ENCODE results near the gene CCER1.

DNA sequence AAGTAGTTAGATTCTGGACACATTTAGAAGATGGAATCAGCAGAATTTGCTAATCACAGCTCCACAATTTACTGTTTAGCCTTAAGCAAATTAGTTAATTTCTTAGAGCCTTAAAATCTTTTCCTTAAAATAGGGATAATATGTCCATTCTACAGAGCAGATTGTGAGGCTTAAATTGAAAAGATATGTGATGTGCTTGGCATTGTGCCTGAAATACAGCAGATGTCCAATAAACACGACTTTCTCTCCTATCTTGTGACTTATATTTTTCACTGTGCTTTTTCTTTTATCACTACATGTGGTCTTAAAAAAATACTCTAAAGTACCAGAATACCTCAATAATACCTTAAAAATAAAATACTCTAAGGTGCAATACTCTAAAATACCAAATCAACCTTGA is 30.6 kb downstream of the CCER1 start:
- TF ChIP-seq, protein P1, sequence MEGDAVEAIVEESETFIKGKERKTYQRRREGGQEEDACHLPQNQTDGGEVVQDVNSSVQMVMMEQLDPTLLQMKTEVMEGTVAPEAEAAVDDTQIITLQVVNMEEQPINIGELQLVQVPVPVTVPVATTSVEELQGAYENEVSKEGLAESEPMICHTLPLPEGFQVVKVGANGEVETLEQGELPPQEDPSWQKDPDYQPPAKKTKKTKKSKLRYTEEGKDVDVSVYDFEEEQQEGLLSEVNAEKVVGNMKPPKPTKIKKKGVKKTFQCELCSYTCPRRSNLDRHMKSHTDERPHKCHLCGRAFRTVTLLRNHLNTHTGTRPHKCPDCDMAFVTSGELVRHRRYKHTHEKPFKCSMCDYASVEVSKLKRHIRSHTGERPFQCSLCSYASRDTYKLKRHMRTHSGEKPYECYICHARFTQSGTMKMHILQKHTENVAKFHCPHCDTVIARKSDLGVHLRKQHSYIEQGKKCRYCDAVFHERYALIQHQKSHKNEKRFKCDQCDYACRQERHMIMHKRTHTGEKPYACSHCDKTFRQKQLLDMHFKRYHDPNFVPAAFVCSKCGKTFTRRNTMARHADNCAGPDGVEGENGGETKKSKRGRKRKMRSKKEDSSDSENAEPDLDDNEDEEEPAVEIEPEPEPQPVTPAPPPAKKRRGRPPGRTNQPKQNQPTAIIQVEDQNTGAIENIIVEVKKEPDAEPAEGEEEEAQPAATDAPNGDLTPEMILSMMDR (conservative IDR thresholded peaks at IDR 0.05 in 1 of 2, IDR thresholded peaks at IDR 0.05 in 1 of 2; ENCODE audit: low read depth in 1 of 2, low read length in 2 of 2), result no peak
- TF ChIP-seq EZH2 (IDR thresholded peaks at IDR 0.05; ENCODE audit: low read length, missing control alignments), result no peak

Measured in fibroblast of lung (primary cell).